Measurements from ENCODE around the gene RNF175.

RNF175 gene

DNA sequence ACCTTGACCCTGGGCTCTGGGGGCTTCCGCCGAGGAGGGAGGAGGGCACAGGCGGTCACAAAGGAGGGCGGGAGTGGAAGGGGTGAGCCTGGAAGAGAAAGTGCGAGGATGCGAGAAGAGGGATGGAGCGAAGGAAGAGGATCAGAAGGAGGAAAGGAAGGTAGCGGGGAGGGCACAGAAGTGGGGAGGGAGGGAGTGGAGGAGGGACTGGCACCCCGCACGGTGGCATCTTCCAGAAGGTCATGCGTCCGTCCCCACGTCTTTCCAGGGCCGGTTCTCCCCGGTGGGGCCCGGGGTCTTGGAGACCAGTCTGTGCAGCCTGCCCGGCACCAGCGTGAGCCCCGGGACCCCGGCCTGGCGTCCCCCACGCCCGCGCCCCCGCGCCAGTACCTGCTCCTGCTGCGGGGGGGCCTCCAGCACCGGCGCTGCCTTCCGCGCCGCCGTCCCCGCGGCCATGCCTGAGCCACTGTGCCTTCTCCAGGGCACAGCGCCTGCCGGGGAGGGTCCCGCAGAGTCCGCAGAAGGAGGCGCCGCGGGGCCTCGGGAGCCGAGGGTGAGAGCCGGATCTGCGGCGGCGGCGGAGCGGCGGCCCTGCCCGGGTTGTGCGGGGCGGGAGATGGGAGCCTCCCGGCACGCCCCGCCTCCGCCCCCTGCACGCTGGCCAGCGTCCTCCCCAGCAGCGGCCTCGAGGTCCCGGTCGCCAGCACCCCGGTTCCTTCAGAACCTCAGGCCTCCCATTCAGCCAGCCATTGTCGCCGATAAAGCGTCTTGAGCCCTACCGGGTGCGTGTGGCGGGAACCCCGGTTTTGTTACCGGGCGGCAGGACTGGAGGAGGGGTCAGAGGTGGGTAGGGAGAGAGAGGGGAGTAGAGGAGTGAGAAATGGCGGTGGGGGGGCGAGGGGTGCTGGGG lies at the start of gene RNF175:
Gene RNF175, minus strand, starts transcription at position 618 of the 910 bp plus-strand sequence. Its CDS starts 162 bp downstream, at position 456.
- CTCF ChIA-PET, result interaction anchor here (2.4 kb wide), 1 partner anchor 9 kb away, joined by 9 read pairs; no protein-coding TSS in a partner anchor
- no peak for TF ChIP-seq CTCF (IDR thresholded peaks at IDR 0.05; ENCODE audit: control extremely low read depth, extremely low read depth, low read depth, missing control alignments)
- DNase-seq (ENCODE audit: extremely low spot score), result no peak
- POLR2A ChIA-PET, result no interaction called here

DNA sequence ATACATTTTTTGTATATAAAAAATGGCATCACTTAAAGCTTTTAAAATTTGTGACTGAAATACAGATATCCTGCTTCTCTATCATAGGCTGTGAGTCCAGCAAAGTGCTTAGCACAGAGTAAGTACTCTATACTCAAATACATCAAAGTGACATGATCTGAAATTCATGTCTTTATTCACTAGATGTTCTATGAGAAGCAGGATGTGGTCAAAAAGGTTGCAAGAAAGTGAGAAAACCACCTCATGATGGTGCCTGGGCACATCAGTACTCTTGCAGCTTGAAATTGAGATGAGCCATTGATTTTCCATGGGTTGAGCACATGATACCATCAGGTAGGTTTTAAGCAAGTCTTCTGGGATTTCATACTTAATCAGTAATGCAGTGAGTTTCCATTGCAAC lies 49.5 kb upstream of the RNF175 start:
- no peak for TF ChIP-seq CTCF (IDR thresholded peaks at IDR 0.05; ENCODE audit: control extremely low read depth, extremely low read depth, low read depth, missing control alignments)
- ChIA-PET CTCF (no interaction called here), POLR2A (no interaction called here)
- no peak for DNase-seq (ENCODE audit: extremely low spot score)

DNA sequence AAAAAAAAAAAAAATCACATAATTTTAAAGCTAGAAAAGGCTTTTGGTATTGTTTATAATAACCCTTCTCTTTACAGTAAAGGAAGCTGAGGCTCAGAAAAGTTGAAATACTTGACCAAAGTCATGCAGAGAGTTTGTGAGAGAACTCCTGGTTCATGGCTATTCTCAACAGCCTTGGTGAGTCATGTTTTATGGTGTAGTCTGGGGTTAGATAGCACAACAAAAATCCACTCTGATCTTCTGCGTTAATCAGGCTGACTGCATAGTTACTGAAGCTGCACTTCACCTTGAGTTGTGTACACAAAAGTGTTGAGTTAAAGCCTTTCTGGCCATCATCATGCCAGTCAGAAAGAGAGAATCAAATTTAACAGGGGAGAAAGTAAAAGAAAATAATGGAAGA lies 48.4 kb upstream of the RNF175 start:
- POLR2A ChIA-PET, result no interaction called here
- no peak for TF ChIP-seq CTCF (IDR thresholded peaks at IDR 0.05; ENCODE audit: control extremely low read depth, extremely low read depth, low read depth, missing control alignments)
- DNase-seq (ENCODE audit: extremely low spot score), result no peak
- CTCF ChIA-PET, result no interaction called here

DNA sequence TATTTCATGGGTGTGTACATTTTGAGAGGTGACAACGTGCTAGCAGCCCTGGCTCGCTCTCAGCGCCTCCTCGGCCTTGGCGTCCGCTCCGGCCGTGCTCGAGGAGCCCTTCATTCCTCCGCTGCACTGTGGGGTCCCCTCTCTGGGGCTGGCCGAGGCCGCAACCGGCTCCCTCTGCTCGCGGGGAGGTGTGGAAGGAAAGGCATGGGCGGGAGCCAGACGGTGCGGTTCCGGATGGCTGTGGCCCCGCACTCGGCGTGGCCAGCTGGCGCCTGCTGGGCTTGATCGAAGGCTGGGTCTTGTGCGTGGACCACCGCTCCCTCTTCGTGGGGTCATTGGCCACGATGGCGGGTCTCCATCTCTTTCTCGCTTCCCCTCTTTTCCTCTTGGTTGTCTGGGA lies 46.2 kb upstream of the RNF175 start:
- TF ChIP-seq CTCF (IDR thresholded peaks at IDR 0.05; ENCODE audit: control extremely low read depth, extremely low read depth, low read depth, missing control alignments), result no peak
- CTCF ChIA-PET, result no interaction called here
- no peak for DNase-seq (ENCODE audit: extremely low spot score)
- POLR2A ChIA-PET, result no interaction called here

GRCh38 chr4:153804722-153805121 lies 44.9 kb upstream of the RNF175 start:
- POLR2A ChIA-PET, result no interaction called here
- no peak for TF ChIP-seq CTCF (IDR thresholded peaks at IDR 0.05; ENCODE audit: control extremely low read depth, extremely low read depth, low read depth, missing control alignments)
- no peak for DNase-seq (ENCODE audit: extremely low spot score)
- CTCF ChIA-PET, result no interaction called here

GRCh38 chr4:153799694-153800074 lies 39.9 kb upstream of the RNF175 start:
- no peak for TF ChIP-seq CTCF (IDR thresholded peaks at IDR 0.05; ENCODE audit: control extremely low read depth, extremely low read depth, low read depth, missing control alignments)
- ChIA-PET CTCF (no interaction called here), POLR2A (no interaction called here)
- DNase-seq (ENCODE audit: extremely low spot score), result no peak
